ENCODE measurements around the gene GRM3. TPM values are rescaled to one million over a fixed set of nuclear protein-coding genes. Genes with fewer than 3 reads are reported as not detected.
A peak's percentile ranks its signal among the peaks of the same experiment; 100 is the strongest.

The GRM3 gene
- total RNA-seq, 2 donors from 2014 or later: not detected

GRCh38 chr7:86848226-86848625 lies 204.5 kb downstream of the GRM3 start:
- intact Hi-C loops (cut with DNase I, micrococcal nuclease): no loop called here
- peak; percentile 84 for ATAC-seq
- DNase-seq: peak in 1 of 2 donors; percentile 37

GRCh38 chr7:86851566-86851965 lies 207.9 kb downstream of the GRM3 start:
- intact Hi-C loops (cut with DNase I, micrococcal nuclease): no loop called here

GRCh38 chr7:86863452-86863851 lies 219.7 kb downstream of the GRM3 start:
- ATAC-seq: no peak
- no peak for DNase-seq
- intact Hi-C loops (cut with DNase I, micrococcal nuclease): no loop called here

More at GRCh38 chr7:86851566-86851965, 207.9 kb downstream of the GRM3 start:
- no peak for DNase-seq
- ATAC-seq: no peak

GRCh38 chr7:86867163-86867762 lies 223.6 kb downstream of the GRM3 start:
- DNase-seq (no peak), ATAC-seq (no peak)
- intact Hi-C loops (cut with DNase I, micrococcal nuclease): no loop called here

GRCh38 chr7:86876146-86876545 lies 232.4 kb downstream of the GRM3 start:
- intact Hi-C loops (cut with DNase I, micrococcal nuclease): no loop called here

GRCh38 chr7:86884152-86884551 lies 240.4 kb downstream of the GRM3 start:
- ATAC-seq (peak; percentile 100), DNase-seq (no peak)
- intact Hi-C loops (cut with DNase I, micrococcal nuclease): no loop called here

More at GRCh38 chr7:86876146-86876545, 232.4 kb downstream of the GRM3 start:
- DNase-seq (no peak), ATAC-seq (no peak)

- intact Hi-C loops (cut with DNase I, micrococcal nuclease): no loop called here
- ATAC-seq (no peak), DNase-seq (no peak)
Measured at GRCh38 chr7:86889501-86889900, 245.8 kb downstream of the GRM3 start.

GRCh38 chr7:86898171-86898570 lies 254.5 kb downstream of the GRM3 start:
- intact Hi-C loops (cut with DNase I, micrococcal nuclease): no loop called here
- ATAC-seq: no peak

GRCh38 chr7:86900886-86901285 lies 257.2 kb downstream of the GRM3 start:
- intact Hi-C loops (cut with DNase I, micrococcal nuclease): loop anchor here in 1 of 2 donors (5.0 kb wide), 1 partner anchor 1009 kb away; no protein-coding TSS in a partner anchor
- no peak for DNase-seq
- peak; percentile 26 for ATAC-seq

More at GRCh38 chr7:86898171-86898570, 254.5 kb downstream of the GRM3 start:
- no peak for DNase-seq

- intact Hi-C loops (cut with DNase I, micrococcal nuclease): loop anchor here in 1 of 2 donors (5.0 kb wide), 1 partner anchor 1013 kb away; no protein-coding TSS in a partner anchor
- ATAC-seq: peak; percentile 54
- DNase-seq: peak in 1 of 2 donors; percentile 5
Measured at GRCh38 chr7:86904949-86905834, 261.5 kb downstream of the GRM3 start.

GRCh38 chr7:86908948-86909347 lies 265.2 kb downstream of the GRM3 start:
- intact Hi-C loops (cut with DNase I, micrococcal nuclease): no loop called here
- ATAC-seq: no peak
- DNase-seq: no peak

GRCh38 chr7:86911659-86912058 lies 267.9 kb downstream of the GRM3 start:
- no peak for DNase-seq
- ATAC-seq: no peak
- intact Hi-C loops (cut with DNase I, micrococcal nuclease): no loop called here

- DNase-seq (no peak), ATAC-seq (no peak)
- intact Hi-C loops (cut with DNase I, micrococcal nuclease): no loop called here
Measured at GRCh38 chr7:86913709-86914108, 270.0 kb downstream of the GRM3 start.

Measured in left colon (tissue), 2 donors.